Occipital lobe (tissue), 1 donor: Measurements from ENCODE around the gene DGKQ. TPM values are rescaled to one million over a fixed set of nuclear protein-coding genes. Genes with fewer than 3 reads are reported as not detected.

Experiments
- total RNA-seq: library from RNA; depleted of rRNA; stranded (reverse); fragments of >200 nt; gene quantifications from one replicate; pipeline ENCODE4 v1.2.3, GENCODE V29; 2014

DGKQ gene
- total RNA-seq, 1 donor from 2014 or later, result 6.7 TPM

Other genes starting within 250 kb of the DGKQ start
- 1.6 TPM for gene CPLX1, start 147.4 kb downstream of the DGKQ start, total RNA-seq
- 45.2 TPM for gene GAK, start 41.3 kb downstream of the DGKQ start, total RNA-seq
- gene TMEM175, start 41.1 kb downstream of the DGKQ start, total RNA-seq, result 30.3 TPM
- 6.9 TPM for gene IDUA, start 13.5 kb upstream of the DGKQ start, total RNA-seq
- 4.2 TPM for gene SLC26A1, start 19.8 kb upstream of the DGKQ start, total RNA-seq
- gene FGFRL1, start 38.1 kb upstream of the DGKQ start, total RNA-seq, result 2.3 TPM
- 1.1 TPM for gene RNF212, start 140.0 kb upstream of the DGKQ start, total RNA-seq
- gene SPON2, start 199.0 kb upstream of the DGKQ start, total RNA-seq, result 3.3 TPM